Choroid plexus epithelial cell (primary cell): ENCODE measurements around the gene FCF1.

Experiments used
- DNase-seq: peaks from one replicate; pipeline ENCODE4 v3.0.0-alpha.2; 2010; ENCODE audit warnings: low read depth
- H3K4me3 ChIP-seq: 2 replicates; pipeline ENCODE4 v1.5.1; 2011; ENCODE audit warnings: low read depth, mild to moderate bottlenecking, control low read depth, low read length, moderate library complexity
- TF ChIP-seq, protein P1 (sequence below): conservative IDR thresholded peaks from 2 replicates; pipeline ENCODE4 v1.5.1; 2011; ENCODE audit warnings: low read depth, mild to moderate bottlenecking, control low read depth, inconsistent platforms, low read length, moderate library complexity

The FCF1 gene

DNA sequence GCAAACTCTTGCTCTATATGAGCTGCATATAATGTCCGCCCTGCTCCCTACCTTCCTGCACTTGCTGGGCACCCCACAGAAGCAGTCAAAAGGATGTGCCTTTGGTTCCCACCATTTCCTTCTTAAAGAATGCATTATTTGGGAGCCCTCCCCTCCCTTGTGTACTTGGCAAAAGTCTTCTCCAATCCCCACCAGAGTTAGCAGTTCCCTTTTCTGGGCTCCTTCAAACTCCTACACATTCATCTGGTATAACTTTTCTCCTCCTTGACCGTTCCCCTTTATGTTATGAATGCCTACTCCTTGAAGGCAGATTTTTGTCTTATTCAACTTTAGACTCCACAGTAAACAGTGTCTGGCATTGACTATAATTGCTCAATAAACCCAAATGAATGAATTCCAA is 27.9 kb upstream of the FCF1 start:
- TF ChIP-seq, protein P1, sequence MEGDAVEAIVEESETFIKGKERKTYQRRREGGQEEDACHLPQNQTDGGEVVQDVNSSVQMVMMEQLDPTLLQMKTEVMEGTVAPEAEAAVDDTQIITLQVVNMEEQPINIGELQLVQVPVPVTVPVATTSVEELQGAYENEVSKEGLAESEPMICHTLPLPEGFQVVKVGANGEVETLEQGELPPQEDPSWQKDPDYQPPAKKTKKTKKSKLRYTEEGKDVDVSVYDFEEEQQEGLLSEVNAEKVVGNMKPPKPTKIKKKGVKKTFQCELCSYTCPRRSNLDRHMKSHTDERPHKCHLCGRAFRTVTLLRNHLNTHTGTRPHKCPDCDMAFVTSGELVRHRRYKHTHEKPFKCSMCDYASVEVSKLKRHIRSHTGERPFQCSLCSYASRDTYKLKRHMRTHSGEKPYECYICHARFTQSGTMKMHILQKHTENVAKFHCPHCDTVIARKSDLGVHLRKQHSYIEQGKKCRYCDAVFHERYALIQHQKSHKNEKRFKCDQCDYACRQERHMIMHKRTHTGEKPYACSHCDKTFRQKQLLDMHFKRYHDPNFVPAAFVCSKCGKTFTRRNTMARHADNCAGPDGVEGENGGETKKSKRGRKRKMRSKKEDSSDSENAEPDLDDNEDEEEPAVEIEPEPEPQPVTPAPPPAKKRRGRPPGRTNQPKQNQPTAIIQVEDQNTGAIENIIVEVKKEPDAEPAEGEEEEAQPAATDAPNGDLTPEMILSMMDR: no peak
- no peak for DNase-seq
- H3K4me3 ChIP-seq: no peak overlapping the region

GRCh38 chr14:74685921-74686678 is 26.8 kb upstream of the FCF1 start:
- TF ChIP-seq, protein P1: no peak
- no peak overlapping the region for H3K4me3 ChIP-seq
- DNase-seq: no peak

- H3K4me3 ChIP-seq: no peak overlapping the region
- TF ChIP-seq, protein P1: no peak
- no peak for DNase-seq
Measured at GRCh38 chr14:74691456-74691855, 21.5 kb upstream of the FCF1 start.

GRCh38 chr14:74693191-74693590 is 19.8 kb upstream of the FCF1 start:
- TF ChIP-seq, protein P1: no peak
- DNase-seq: no peak
- H3K4me3 ChIP-seq: no peak overlapping the region

GRCh38 chr14:74695406-74695805 is 17.5 kb upstream of the FCF1 start:
- no peak for DNase-seq
- TF ChIP-seq, protein P1: no peak

GRCh38 chr14:74697011-74697410 is 15.9 kb upstream of the FCF1 start:
- H3K4me3 ChIP-seq: no peak overlapping the region
- TF ChIP-seq, protein P1: no peak
- DNase-seq: no peak

More at GRCh38 chr14:74695406-74695805, 17.5 kb upstream of the FCF1 start:
- H3K4me3 ChIP-seq: no peak overlapping the region

DNA sequence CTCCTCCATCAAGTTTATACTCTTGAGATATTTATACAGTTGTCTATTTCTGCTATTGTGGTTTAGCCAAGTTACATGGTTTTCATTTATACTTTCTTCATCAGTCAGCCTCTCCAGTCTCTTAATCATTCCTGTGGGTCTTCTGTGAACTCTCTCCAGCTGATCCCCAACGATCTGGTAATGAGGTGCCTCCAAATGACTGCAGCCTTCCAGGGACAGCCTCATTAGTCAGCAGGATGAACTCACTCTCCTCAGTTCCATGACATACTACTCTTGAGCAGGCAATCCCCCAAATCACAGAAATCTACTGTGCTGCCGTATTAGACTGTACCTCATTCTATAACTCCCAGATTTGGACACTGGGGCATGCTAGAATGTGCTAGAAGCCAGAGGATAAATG is 15.4 kb upstream of the FCF1 start:
- DNase-seq: peak; percentile 41
- no peak overlapping the region for H3K4me3 ChIP-seq

More for the DNA sequence above, 15.4 kb upstream of the FCF1 start:
- TF ChIP-seq, protein P1: no peak
